ENCODE data around the gene RAD23A.

DNA sequence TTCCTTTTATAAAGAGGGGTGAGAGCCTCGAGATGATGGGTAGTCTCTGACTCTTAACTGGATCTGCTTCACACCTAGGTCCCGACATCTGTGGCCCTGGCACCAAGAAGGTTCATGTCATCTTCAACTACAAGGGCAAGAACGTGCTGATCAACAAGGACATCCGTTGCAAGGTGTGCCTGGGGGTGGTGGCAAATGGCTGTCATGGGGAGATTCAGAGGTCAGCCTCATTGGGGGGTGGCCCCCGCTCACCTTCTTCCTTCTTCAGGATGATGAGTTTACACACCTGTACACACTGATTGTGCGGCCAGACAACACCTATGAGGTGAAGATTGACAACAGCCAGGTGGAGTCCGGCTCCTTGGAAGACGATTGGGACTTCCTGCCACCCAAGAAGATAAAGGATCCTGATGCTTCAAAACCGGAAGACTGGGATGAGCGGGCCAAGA, 5.7 kb upstream of the RAD23A start:
- TF ChIP-seq CTCF (conservative IDR thresholded peaks at IDR 0.05) (no peak), ZFX (IDR thresholded peaks at IDR 0.05) (no peak)

Measured in C4-2B (cell line).